ENCODE results near the gene MMP7.

DNA sequence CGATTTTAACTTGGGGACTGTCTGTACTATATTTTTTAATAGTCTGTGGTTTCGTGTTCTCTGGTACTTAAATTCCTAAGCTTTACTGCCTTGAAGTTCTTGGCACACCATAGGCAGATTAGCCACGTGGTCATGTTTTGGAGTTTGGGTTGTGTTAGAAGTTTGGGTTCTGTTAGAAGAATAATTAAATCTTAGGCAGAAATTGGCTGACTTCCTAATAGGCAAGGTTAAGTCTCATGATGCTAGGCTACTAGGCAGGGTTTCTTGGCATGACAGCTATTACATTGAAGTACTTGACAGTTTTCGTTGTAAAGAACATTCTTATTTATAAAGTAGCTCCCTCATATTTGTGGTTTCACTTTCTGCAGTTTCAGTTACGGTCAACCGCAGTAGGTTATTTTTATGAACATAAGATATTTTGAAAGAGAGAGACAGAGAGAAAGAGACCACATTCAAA lies 30.0 kb upstream of the MMP7 start:
- TF ChIP-seq EZH2 (IDR thresholded peaks at IDR 0.05; ENCODE audit: low read length) = no peak
- TF ChIP-seq, protein P1, sequence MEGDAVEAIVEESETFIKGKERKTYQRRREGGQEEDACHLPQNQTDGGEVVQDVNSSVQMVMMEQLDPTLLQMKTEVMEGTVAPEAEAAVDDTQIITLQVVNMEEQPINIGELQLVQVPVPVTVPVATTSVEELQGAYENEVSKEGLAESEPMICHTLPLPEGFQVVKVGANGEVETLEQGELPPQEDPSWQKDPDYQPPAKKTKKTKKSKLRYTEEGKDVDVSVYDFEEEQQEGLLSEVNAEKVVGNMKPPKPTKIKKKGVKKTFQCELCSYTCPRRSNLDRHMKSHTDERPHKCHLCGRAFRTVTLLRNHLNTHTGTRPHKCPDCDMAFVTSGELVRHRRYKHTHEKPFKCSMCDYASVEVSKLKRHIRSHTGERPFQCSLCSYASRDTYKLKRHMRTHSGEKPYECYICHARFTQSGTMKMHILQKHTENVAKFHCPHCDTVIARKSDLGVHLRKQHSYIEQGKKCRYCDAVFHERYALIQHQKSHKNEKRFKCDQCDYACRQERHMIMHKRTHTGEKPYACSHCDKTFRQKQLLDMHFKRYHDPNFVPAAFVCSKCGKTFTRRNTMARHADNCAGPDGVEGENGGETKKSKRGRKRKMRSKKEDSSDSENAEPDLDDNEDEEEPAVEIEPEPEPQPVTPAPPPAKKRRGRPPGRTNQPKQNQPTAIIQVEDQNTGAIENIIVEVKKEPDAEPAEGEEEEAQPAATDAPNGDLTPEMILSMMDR (optimal IDR thresholded peaks at IDR 0.05 in 1 of 3, IDR thresholded peaks at IDR 0.05 in 1 of 3, conservative IDR thresholded peaks at IDR 0.05 in 1 of 3; ENCODE audit: extremely low read depth in 1 of 3, insufficient read depth in 2 of 3, low read length in 3 of 3) = no peak

Measured in keratinocyte (primary cell).